ENCODE data around the gene ELOVL1.
"Not testable (repeated sequence)": the region's sequence is repeated elsewhere in the genome, so short reads cannot be mapped to it uniquely, and the experiment has no call there.

The ELOVL1 gene

GRCh38 chr1:43379476-43379875, 11.7 kb upstream of the ELOVL1 start:
- no peak for DNase-seq

DNA sequence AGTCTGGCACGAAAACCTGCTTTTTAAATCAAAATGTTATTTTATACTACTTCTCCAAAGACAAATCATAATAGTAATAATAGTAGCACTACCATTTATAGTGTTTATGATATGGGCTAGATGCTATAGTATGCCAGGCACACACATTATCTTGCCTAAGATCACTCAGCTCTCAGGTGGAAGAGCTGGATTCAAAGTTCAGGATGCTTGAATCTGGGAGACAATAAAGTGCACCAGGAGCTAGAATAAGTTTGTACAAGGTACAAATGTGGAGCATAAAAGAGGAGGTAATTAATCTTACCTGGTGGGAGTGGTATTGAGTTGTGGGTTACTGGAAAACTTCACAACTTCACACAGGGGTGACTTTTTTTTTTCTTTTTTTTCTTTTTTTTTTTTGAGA, 10.0 kb upstream of the ELOVL1 start:
- no peak for DNase-seq

- DNase-seq: no peak
Measured at GRCh38 chr1:43376723-43377235, 9.0 kb upstream of the ELOVL1 start.

- no peak for DNase-seq
Measured at GRCh38 chr1:43373066-43373940, 5.5 kb upstream of the ELOVL1 start.

DNA sequence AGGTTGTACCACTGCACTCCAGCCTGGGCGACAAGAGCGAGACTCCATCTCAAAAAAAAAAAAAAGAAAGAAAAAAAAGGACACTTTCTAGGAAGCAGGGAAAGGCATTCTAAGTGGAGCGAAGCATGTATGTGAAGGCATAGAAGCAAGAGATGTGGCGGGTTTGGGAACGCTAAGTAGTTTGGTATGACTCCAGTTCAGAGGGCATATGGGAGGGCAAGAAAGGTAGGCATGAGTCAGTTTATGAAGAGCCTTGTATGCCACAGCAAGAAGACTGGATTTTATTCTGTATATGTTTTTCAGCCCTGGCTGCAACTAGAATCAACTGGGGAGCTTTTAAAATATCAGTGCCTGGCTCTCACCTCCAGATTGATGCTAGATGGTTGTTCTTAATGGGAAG, 4.4 kb upstream of the ELOVL1 start:
- no peak for DNase-seq

DNA sequence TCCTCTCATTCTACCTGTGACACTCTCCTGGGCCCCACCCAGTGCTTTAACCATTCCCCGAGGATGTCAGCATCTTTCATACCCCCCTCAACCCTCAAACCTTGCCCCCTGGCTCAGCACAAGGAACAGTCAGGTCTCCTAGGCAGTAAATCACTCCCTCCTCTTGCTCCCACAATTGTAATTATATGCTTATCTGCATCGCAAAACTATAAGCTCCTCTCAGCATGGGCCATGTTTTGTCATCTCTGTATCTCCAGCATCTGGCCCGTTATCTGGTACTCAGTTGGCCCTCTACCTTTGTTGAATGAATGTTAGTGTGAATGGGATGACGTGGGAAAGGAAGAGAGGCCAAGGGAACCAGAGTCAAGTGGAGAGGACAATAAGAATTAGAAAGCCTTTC, 2.8 kb upstream of the ELOVL1 start:
- no peak for DNase-seq

- not testable (repeated sequence) for DNase-seq
Measured at GRCh38 chr1:43369779-43370178, 2.0 kb upstream of the ELOVL1 start.

DNA sequence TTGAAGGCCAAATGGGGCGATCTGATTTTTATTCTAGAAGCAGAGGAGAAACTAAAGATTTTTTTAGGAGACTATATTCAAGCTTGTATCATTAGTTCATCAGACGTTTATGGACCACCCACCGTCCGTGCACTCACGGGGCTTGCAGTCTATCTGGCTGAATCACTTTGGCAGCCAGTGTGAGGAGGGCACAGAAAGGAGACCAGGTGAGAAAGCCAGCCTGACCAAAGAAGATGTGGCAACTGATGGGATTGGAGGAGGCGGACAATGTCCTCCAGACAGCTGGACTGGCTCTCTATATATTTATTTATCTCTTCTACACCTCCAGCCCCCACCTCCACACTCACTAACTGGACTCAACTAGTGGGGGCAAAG, 822 bp upstream of the ELOVL1 start:
- no peak for DNase-seq

- peak; percentile 29 for DNase-seq
Measured at GRCh38 chr1:43367026-43367903, 546 bp downstream of the ELOVL1 start.

- DNase-seq: no peak
Measured at GRCh38 chr1:43366601-43367025, 1.2 kb downstream of the ELOVL1 start.

- no peak for DNase-seq
Measured at GRCh38 chr1:43366179-43366578, 1.6 kb downstream of the ELOVL1 start.

GRCh38 chr1:43365678-43366077, 2.1 kb downstream of the ELOVL1 start:
- DNase-seq: no peak

- DNase-seq: no peak
Measured at GRCh38 chr1:43363935-43364525, 3.8 kb downstream of the ELOVL1 start.

DNA sequence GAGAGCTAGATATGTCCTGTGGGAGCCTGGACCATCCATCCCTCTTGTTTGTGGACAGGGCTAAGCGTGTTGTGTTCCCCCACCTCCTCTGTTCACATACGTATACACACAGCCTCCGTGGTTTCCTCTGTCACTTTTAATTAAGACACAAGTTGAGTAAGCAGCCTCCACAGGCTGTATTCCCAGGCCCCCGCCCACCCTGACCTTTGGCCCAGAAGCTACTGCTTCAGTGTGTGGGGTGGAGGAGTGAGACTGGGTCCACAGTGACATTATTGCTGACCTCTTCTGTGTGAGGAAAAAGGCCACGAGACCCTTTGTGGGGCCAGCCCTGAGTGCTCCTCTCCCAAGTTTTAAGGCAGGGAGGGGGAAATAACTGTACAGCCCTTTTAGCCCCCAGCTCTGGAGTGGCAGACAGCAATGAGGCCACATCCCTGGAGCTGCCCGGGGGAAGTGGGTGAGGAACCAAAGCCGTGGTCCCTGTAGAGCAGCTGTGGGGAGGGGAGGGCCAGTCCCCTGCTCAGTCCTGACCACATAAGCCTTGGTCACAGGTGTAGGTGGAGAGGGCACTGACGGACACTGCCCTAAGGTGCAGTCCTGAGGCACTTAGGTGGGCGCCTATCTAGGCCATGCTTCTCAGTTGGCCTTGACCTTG, 4.4 kb downstream of the ELOVL1 start:
- DNase-seq: no peak

- no peak for DNase-seq
Measured at GRCh38 chr1:43360616-43361015, 7.2 kb downstream of the ELOVL1 start.

DNA sequence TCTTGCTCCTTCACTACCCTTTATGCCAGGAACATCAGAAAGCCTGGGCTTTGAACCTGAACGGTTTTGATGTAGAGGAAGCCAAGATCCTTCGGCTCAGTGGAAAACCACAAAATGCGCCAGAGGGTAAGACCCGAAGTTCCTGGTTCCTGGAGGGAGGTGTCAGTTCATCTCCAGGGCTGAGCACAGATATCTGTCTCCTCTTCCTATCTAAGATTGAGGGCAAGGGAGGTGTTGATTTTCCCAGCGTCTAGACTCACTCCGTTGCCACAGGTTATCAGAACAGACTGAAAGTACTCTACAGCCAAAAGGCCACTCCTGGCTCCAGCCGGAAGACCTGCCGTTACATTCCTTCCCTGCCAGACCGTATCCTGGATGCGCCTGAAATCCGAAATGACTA, 8.1 kb downstream of the ELOVL1 start:
- no peak for DNase-seq

- peak; percentile 98 for DNase-seq
Measured at GRCh38 chr1:43358746-43359693, 8.8 kb downstream of the ELOVL1 start, which contains the start of gene CDC20. TSS of gene CDC20 (plus strand) at chr1:43358981. CDS start at chr1:43359216, 235 bp downstream.

GRCh38 chr1:43358121-43358745, 9.6 kb downstream of the ELOVL1 start:
- no peak for DNase-seq

DNA sequence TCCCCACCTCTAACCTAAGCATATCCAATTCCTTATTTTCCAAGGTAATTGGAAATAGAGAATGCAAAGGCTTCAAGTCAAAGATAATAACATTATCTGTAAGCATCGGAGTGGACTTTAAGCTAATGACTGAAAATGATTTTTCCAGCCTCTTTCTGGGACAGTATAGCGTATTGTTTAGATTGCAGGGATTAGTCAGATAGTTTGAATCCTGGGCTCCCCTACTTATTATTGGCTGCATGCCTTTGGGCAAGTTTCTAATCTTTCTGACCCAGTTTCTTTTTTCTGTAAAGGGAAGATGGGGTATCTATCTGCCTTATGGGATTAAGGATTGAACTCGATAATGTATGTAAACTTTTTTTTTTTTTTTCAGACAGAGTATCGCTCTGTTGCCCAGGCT, 10.6 kb downstream of the ELOVL1 start:
- no peak for DNase-seq

GRCh38 chr1:43354936-43355335, 12.9 kb downstream of the ELOVL1 start:
- no peak for DNase-seq

- no peak for DNase-seq
Measured at GRCh38 chr1:43354471-43354870, 13.3 kb downstream of the ELOVL1 start.
